Mesendoderm (in vitro differentiated cells): ENCODE measurements around the gene LMF1.

Source experiments
- DNase-seq: peaks from one replicate; pipeline ENCODE4 v3.0.0; 2013
- H2AK5ac ChIP-seq: 2 replicates; pipeline ENCODE4 v1.6.1; 2013; ENCODE audit warnings: low read length, inconsistent platforms
- H2BK120ac ChIP-seq: 2 replicates; pipeline ENCODE4 v1.6.1; 2013; ENCODE audit warnings: low read depth, mild to moderate bottlenecking, low read length, moderate library complexity, mixed read lengths
- H2BK15ac ChIP-seq: replicated peaks from 2 replicates; pipeline ENCODE4 v1.6.1; 2013; ENCODE audit warnings: low read depth, mild to moderate bottlenecking, moderate library complexity
- H2BK5ac ChIP-seq: 2 replicates; pipeline ENCODE4 v1.6.1; 2013; ENCODE audit warnings: low read length, inconsistent platforms
- H3K18ac ChIP-seq: 2 replicates; pipeline ENCODE4 v1.6.1; 2013; ENCODE audit warnings: mild to moderate bottlenecking, low read length, mixed read lengths
- H3K23ac ChIP-seq: one replicate; pipeline ENCODE4 v1.6.1; 2013; ENCODE audit warnings: low read length
- H3K27ac ChIP-seq: 2 replicates; pipeline ENCODE4 v1.5.1; 2013; ENCODE audit warnings: low read depth, mild to moderate bottlenecking, inconsistent platforms, low read length, moderate library complexity
- H3K27me3 ChIP-seq: 2 replicates; pipeline ENCODE4 v1.6.1; 2013; ENCODE audit warnings: low read length, control low read depth, mild to moderate bottlenecking, inconsistent platforms; ENCODE audit not compliant: insufficient read depth, poor library complexity
- H3K36me3 ChIP-seq: 2 replicates; pipeline ENCODE4 v1.6.1; 2013; ENCODE audit warnings: low read length, inconsistent platforms; ENCODE audit not compliant: control insufficient read depth, insufficient read depth
- H3K4ac ChIP-seq: one replicate; pipeline ENCODE4 v1.6.1; 2013; ENCODE audit warnings: low read depth, mild to moderate bottlenecking, low read length, moderate library complexity
- H3K4me1 ChIP-seq: 2 replicates; pipeline ENCODE4 v1.6.1; 2013; ENCODE audit warnings: low read depth, low read length, inconsistent platforms; ENCODE audit not compliant: control insufficient read depth
- H3K4me2 ChIP-seq: 2 replicates; pipeline ENCODE4 v1.6.1; 2013; ENCODE audit warnings: low read length
- H3K4me3 ChIP-seq: 2 replicates; pipeline ENCODE4 v1.5.1; 2013; ENCODE audit warnings: mild to moderate bottlenecking, low read length
- H3K56ac ChIP-seq: one replicate; pipeline ENCODE4 v1.6.1; 2013; ENCODE audit warnings: low read length
- H3K79me1 ChIP-seq: 2 replicates; pipeline ENCODE4 v1.6.1; 2013; ENCODE audit warnings: low read length, inconsistent platforms
- H3K79me2 ChIP-seq: 2 replicates; pipeline ENCODE4 v1.6.1; 2013; ENCODE audit warnings: mild to moderate bottlenecking, low read length; ENCODE audit not compliant: control insufficient read depth, insufficient read depth
- H3K9ac ChIP-seq: 2 replicates; pipeline ENCODE4 v1.6.1; 2013; ENCODE audit warnings: low read length, inconsistent platforms
- H4K5ac ChIP-seq: one replicate; pipeline ENCODE4 v1.6.1; 2013; ENCODE audit warnings: low read length
- H4K8ac ChIP-seq: one replicate; pipeline ENCODE4 v1.6.1; 2013; ENCODE audit warnings: low read depth, mild to moderate bottlenecking, control low read depth, low read length, moderate library complexity
- WGBS: extraction: QIAGEN DNeasy Blood & Tissue Kit; methylation state at CpG from one replicate; pipeline ENCODE4 v1.1.7; 2013; ENCODE audit warnings: low lambda C conversion rate, missing lambda C conversion rate; ENCODE audit not compliant: insufficient coverage; ENCODE audit errors: extremely low coverage; 5-methylcytosine and 5-hydroxymethylcytosine counted together

Gene LMF1

DNA sequence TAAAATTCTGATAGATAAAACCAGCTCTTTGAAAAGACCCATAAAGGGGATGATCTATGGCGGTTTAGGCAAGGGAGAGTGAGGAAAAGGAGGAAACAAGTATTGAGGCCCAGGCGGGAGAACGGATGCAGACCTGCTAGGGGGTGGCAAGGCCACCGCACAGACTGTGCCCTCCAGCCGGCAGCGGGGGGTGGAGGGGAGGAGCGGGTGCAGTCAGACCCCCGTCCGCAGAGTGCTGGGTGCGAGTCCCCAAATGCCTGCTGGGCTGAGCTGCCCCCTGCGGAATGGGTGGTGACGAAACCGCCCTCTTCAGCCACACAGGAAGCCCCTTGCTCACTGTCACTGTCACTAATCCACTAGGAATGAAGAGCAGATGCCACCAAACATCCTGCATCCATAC, 46.0 kb downstream of the LMF1 start:
- Histone ChIP-seq H2AK5ac (no peak overlapping the region), H3K27me3 (no peaks in the 10 kb centered on the region), H3K18ac (no peak overlapping the region), H3K4me3 (no peak overlapping the region), H3K56ac (no peak overlapping the region), H2BK15ac (no peak overlapping the region), H3K4me2 (no peak overlapping the region), H2BK120ac (no peak overlapping the region), H2BK5ac (no peak overlapping the region), H4K8ac (no peak overlapping the region), H3K4me1 (no peaks in the 10 kb centered on the region), H3K23ac (no peak overlapping the region), H3K9ac (no peak overlapping the region), H3K36me3 (no peaks in the 10 kb centered on the region), H3K79me1 (no peaks in the 10 kb centered on the region), H3K27ac (no peak overlapping the region), H3K4ac (no peak overlapping the region), H4K5ac (no peak overlapping the region), H3K79me2 (no peaks in the 10 kb centered on the region)
- no CpG with 5 or more reads among the region's 13 CpGs for WGBS
- no peak for DNase-seq

- Histone ChIP-seq H3K79me2 (no peaks in the 10 kb centered on the region), H2BK15ac (no peak overlapping the region), H3K36me3 (no peaks in the 10 kb centered on the region), H3K9ac (no peak overlapping the region), H2BK5ac (no peak overlapping the region), H3K27ac (no peak overlapping the region), H3K79me1 (no peaks in the 10 kb centered on the region), H2AK5ac (no peak overlapping the region), H3K4ac (no peak overlapping the region), H3K18ac (no peak overlapping the region), H4K8ac (no peak overlapping the region), H3K4me2 (no peak overlapping the region), H3K4me3 (no peak overlapping the region), H3K27me3 (no peaks in the 10 kb centered on the region), H3K23ac (no peak overlapping the region), H4K5ac (no peak overlapping the region), H2BK120ac (no peak overlapping the region), H3K56ac (no peak overlapping the region), H3K4me1 (no peaks in the 10 kb centered on the region)
- no peak for DNase-seq
- WGBS: no CpG with 5 or more reads among the region's 5 CpGs
Measured at GRCh38 chr16:924063-924462, 46.7 kb downstream of the LMF1 start.

GRCh38 chr16:923184-923583, 47.6 kb downstream of the LMF1 start:
- Histone ChIP-seq H2BK120ac (no peak overlapping the region), H3K4me1 (no peaks in the 10 kb centered on the region), H4K5ac (no peak overlapping the region), H4K8ac (no peak overlapping the region), H3K56ac (no peak overlapping the region), H2BK5ac (no peak overlapping the region), H3K23ac (no peak overlapping the region), H2AK5ac (no peak overlapping the region), H3K27me3 (no peaks in the 10 kb centered on the region), H3K18ac (no peak overlapping the region), H3K79me1 (no peaks in the 10 kb centered on the region), H3K4ac (no peak overlapping the region), H3K79me2 (no peaks in the 10 kb centered on the region), H2BK15ac (no peak overlapping the region), H3K4me2 (no peak overlapping the region), H3K27ac (no peak overlapping the region), H3K4me3 (no peak overlapping the region), H3K9ac (no peak overlapping the region), H3K36me3 (no peaks in the 10 kb centered on the region)
- no CpG with 5 or more reads among the region's 9 CpGs for WGBS
- DNase-seq: no peak

GRCh38 chr16:922051-922450, 48.7 kb downstream of the LMF1 start:
- Histone ChIP-seq H2BK5ac (no peak overlapping the region), H3K27ac (no peak overlapping the region), H3K56ac (no peak overlapping the region), H2BK15ac (no peak overlapping the region), H3K4ac (no peak overlapping the region), H3K79me1 (no peaks in the 10 kb centered on the region), H3K27me3 (no peaks in the 10 kb centered on the region), H3K23ac (no peak overlapping the region), H3K79me2 (no peaks in the 10 kb centered on the region), H4K8ac (no peak overlapping the region), H3K4me2 (no peak overlapping the region), H2AK5ac (no peak overlapping the region), H2BK120ac (no peak overlapping the region), H3K36me3 (no peaks in the 10 kb centered on the region), H3K9ac (no peak overlapping the region), H3K4me1 (no peaks in the 10 kb centered on the region), H3K18ac (no peak overlapping the region), H4K5ac (no peak overlapping the region), H3K4me3 (no peak overlapping the region)
- no CpG with 5 or more reads among the region's 13 CpGs for WGBS
- no peak for DNase-seq

DNA sequence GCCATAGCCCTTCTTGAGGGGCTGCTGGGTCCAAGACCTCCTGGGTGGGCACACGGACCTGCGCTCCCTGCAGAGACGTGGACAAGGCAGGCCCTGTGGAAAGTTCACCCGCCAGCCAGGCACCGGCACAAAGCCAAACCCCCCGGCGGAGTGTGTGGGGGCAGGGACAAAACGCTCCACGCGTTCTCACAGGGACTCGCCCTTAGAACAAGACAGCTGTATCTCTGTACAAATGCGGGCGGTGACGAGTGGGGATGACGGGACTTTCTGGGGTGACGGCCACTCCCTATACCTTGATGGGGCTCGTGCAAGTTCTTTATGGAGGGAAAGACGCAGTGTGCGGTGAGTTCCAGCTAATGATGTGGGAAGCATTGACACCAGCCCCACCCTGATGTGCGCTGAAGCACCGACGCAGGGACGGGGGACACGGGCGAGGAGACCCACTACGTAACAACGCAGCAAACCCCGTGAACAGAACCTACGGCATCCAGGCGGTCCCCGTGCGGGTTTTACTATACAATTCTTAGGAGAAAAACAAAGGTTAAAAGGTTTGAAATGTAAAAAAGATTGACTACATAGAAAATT, 49.4 kb downstream of the LMF1 start:
- no peak overlapping the region for H2BK120ac ChIP-seq
- H3K4me2 ChIP-seq: no peak overlapping the region
- no peaks in the 10 kb centered on the region for H3K79me2 ChIP-seq
- H3K27ac ChIP-seq: no peak overlapping the region
- H2AK5ac ChIP-seq: no peak overlapping the region
- H2BK15ac ChIP-seq: no peak overlapping the region
- no peak for DNase-seq
- H3K79me1 ChIP-seq: no peaks in the 10 kb centered on the region
- H3K36me3 ChIP-seq: no peaks in the 10 kb centered on the region
- H3K4me1 ChIP-seq: no peaks in the 10 kb centered on the region
- no peak overlapping the region for H3K4me3 ChIP-seq
- no peak overlapping the region for H3K56ac ChIP-seq
- no peak overlapping the region for H3K18ac ChIP-seq
- H4K8ac ChIP-seq: no peak overlapping the region
- no peak overlapping the region for H4K5ac ChIP-seq
- no peak overlapping the region for H3K4ac ChIP-seq
- H3K27me3 ChIP-seq: no peaks in the 10 kb centered on the region
- no CpG with 5 or more reads among the region's 32 CpGs for WGBS
- no peak overlapping the region for H3K9ac ChIP-seq
- H3K23ac ChIP-seq: no peak overlapping the region
- no peak overlapping the region for H2BK5ac ChIP-seq

GRCh38 chr16:920717-921116, 50.1 kb downstream of the LMF1 start:
- Histone ChIP-seq H4K8ac (no peak overlapping the region), H3K4ac (no peak overlapping the region), H3K4me2 (no peak overlapping the region), H2BK5ac (no peak overlapping the region), H2BK120ac (no peak overlapping the region), H4K5ac (no peak overlapping the region), H3K27me3 (no peaks in the 10 kb centered on the region), H3K27ac (no peak overlapping the region), H3K36me3 (no peaks in the 10 kb centered on the region), H3K9ac (no peak overlapping the region), H3K56ac (no peak overlapping the region), H3K79me1 (no peaks in the 10 kb centered on the region), H3K18ac (no peak overlapping the region), H3K79me2 (no peaks in the 10 kb centered on the region), H2BK15ac (no peak overlapping the region), H3K4me3 (no peak overlapping the region), H2AK5ac (no peak overlapping the region), H3K4me1 (no peaks in the 10 kb centered on the region), H3K23ac (no peak overlapping the region)
- no peak for DNase-seq
- WGBS: no CpG with 5 or more reads among the region's 18 CpGs
